HG02943 (cell line): ENCODE data around the gene COX17.

Experiments used
- ATAC-seq: cut with Tn5 transposase; IDR thresholded peaks from one replicate; pipeline ENCODE4 v1.9.1; 2021; ENCODE audit warnings: mild to moderate bottlenecking, low read depth, moderate library complexity; ENCODE audit not compliant: unreplicated experiment

COX17 gene

DNA sequence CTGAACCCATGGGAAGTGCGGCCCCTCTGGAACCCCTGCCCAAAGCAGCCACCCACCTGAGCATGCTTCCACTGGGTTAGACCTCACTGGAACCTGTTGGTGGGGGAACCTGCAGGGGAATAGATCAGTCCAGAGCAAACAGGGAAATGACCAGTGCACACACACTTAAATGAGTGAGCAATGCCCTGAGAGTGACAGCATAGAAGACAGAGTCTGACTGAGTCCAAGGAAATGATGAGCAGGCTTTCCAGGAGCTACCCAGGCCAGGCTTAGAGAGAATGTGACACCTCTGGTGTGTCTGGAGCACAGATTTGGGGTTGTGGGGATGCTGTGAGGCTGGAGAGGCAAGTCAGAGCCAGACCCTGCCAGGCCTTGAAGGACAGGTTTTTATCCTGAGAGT, 51.0 kb downstream of the COX17 start:
- no peak for ATAC-seq

GRCh38 chr3:119625451-119626153, 51.6 kb downstream of the COX17 start:
- ATAC-seq, result no peak

DNA sequence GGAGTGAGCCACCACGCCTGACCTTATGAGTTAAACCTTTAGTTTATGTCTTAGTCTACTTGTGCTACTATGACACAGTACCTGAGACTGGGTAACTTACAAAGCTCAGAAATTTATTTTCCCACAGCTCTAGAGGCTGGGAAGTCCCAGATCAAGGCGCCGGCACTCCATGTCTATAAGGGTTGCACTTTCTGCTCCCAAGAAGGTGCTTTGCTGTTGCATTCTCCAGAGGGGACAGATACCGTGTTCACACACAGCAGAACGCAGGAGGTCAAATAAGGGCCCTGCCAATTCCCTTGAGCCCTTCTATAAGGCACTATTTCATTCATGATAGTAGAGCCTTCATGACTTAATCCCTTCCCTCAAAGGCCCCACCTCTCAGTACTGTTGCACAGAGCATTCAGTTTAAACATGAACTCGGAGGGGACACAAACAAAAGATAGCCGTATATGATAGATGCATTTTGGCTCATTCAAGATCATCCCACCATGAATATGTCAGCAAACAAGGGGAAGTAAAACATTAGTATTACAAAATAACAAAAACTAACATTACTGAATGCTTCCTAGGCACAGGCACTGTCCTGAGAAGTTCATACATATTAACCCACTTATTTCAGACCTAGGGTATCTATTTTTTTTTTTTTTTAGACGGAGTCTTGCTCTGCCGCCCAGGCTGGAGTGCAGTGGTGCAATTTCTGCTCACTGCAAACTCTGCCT, 53.0 kb downstream of the COX17 start:
- no peak for ATAC-seq

DNA sequence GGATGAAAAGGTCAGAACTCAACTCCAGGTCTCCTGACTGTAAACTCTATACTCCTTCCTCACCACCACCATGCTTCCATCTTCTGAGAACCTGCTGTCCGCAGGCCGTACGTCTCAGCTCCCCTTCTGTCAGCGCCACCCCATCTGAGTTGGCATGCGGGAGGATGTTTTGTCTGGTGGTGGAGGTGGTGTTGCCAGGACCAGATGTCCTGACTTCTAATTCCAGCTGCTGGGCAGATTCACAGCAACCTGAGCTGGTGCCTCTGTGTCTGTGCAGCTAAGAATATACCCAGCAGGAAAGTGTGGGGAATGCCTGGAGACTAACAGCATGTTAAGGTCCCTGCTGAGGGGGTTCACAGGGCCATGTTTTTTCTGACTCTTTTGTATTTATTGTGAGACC, 56.3 kb downstream of the COX17 start:
- no peak for ATAC-seq
